ENCODE measurements around the gene USP30. TPM values are rescaled to one million over a fixed set of nuclear protein-coding genes. Genes with fewer than 3 reads are reported as not detected.

USP30 gene
- total RNA-seq, 1 donor from 2014 or later, result 13.6 TPM

DNA sequence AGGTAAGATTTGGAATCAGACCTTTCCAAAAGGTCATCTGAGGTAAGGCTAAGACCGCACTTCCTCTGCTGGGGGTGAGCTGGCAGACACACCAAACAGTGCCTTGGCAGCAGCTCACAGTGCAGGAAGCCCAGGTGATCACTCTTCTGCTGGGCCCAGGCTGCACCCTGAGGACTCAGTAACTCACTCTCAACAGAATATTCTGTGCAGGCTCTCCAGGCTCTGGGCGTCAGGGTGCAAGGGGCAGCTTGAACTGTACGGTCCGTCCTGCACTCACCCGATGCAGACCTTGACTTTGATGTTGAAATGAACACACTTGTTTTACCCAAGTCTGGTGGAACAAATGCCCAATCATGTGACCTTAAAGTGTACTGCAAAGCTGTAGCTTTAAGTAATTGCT, 34.9 kb downstream of the USP30 start:
- peaks cover 29% of the 10 kb centered on the region for H3K36me3 Mint-ChIP-seq (ENCODE audit: low read depth, unreplicated experiment)
- H3K4me3 Mint-ChIP-seq (ENCODE audit: unreplicated experiment), result no peak overlapping the region
- TF ChIP-seq, protein P1, sequence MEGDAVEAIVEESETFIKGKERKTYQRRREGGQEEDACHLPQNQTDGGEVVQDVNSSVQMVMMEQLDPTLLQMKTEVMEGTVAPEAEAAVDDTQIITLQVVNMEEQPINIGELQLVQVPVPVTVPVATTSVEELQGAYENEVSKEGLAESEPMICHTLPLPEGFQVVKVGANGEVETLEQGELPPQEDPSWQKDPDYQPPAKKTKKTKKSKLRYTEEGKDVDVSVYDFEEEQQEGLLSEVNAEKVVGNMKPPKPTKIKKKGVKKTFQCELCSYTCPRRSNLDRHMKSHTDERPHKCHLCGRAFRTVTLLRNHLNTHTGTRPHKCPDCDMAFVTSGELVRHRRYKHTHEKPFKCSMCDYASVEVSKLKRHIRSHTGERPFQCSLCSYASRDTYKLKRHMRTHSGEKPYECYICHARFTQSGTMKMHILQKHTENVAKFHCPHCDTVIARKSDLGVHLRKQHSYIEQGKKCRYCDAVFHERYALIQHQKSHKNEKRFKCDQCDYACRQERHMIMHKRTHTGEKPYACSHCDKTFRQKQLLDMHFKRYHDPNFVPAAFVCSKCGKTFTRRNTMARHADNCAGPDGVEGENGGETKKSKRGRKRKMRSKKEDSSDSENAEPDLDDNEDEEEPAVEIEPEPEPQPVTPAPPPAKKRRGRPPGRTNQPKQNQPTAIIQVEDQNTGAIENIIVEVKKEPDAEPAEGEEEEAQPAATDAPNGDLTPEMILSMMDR (IDR thresholded peaks at IDR 0.05; ENCODE audit: unreplicated experiment), result no peak
- H3K9me3 Mint-ChIP-seq (ENCODE audit: unreplicated experiment), result no peaks in the 10 kb centered on the region
- H3K27me3 Mint-ChIP-seq (ENCODE audit: unreplicated experiment), result no peaks in the 10 kb centered on the region
- peaks cover 6% of the 10 kb centered on the region for H3K4me1 Mint-ChIP-seq (ENCODE audit: unreplicated experiment)
- no peak overlapping the region for H3K27ac Mint-ChIP-seq (ENCODE audit: unreplicated experiment)
- DNase-seq (ENCODE audit: low spot score), result no peak

DNA sequence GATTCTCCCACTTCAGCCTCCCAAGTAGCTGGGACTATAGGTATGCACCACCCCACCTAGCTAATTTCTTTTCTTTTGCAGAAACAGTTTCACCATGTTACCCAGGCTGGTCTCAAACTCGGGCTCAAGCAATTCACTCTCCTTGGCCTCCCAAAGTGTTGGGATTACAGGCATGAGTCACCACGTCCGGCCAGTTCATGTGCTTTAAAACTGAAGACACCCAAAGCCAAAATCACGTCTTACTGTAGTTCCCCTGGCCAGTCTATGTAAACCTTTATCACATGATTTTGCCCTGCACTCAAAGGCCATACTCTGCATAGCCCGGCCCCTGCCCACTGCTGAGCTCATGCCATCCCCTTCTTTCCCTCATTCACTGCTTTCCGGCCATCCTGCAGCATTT, 36.4 kb downstream of the USP30 start:
- no peaks in the 10 kb centered on the region for H3K9me3 Mint-ChIP-seq (ENCODE audit: unreplicated experiment)
- H3K36me3 Mint-ChIP-seq (ENCODE audit: low read depth, unreplicated experiment), result peaks cover 21% of the 10 kb centered on the region
- no peak overlapping the region for H3K27ac Mint-ChIP-seq (ENCODE audit: unreplicated experiment)
- no peak overlapping the region for H3K4me3 Mint-ChIP-seq (ENCODE audit: unreplicated experiment)
- peaks cover 10% of the 10 kb centered on the region for H3K4me1 Mint-ChIP-seq (ENCODE audit: unreplicated experiment)
- H3K27me3 Mint-ChIP-seq (ENCODE audit: unreplicated experiment), result peaks cover under 1% of the 10 kb centered on the region
- TF ChIP-seq, protein P1 (IDR thresholded peaks at IDR 0.05; ENCODE audit: unreplicated experiment), result no peak
- DNase-seq (ENCODE audit: low spot score), result no peak

DNA sequence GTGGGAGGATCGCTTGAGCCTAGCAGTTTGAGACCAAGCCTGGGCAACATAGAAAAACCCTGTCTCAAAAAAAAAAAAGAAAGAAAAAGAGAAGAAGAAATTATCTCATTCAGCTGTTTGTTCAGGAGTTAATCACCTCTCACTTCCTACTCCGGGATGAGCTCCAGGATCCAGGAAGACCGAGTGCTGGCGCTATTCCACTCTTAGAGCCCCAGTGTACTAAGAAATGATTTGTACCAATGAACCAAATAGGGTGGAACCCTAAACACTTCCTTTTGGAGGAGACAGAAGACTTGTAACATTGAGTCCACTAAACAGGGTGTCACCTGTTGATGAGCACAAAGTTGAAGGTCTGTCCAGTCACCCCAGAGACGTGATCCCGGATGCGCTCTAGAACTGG, 37.3 kb downstream of the USP30 start:
- no peaks in the 10 kb centered on the region for H3K9me3 Mint-ChIP-seq (ENCODE audit: unreplicated experiment)
- DNase-seq (ENCODE audit: low spot score), result no peak

DNA sequence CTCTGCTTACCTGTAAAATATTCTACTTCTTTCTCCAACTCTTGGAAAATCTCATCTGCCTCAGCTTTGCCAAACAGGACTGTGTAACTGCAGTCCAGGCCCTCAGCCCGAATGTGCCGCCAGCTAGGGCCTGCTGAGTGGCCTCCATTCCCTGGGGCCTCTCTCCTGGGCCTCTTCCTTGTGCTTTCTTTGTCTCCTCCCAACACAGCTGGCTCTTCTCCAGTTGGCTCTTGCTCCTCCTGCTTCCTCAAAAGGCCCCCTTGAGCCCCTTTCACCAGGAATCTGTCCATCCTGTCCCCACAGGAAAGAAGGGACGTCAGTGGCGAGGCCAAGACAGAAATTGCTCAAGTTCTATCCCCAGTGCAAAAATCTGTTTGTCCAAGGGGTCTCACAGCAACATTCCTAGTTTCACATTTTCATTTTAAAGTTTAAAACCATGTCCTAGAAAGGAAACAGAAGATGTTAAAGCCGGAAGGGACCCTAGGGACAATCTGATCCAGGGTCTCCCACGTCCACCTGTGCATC, 40.2 kb downstream of the USP30 start:
- TF ChIP-seq, protein P1 (IDR thresholded peaks at IDR 0.05; ENCODE audit: unreplicated experiment), result no peak
- no peaks in the 10 kb centered on the region for H3K9me3 Mint-ChIP-seq (ENCODE audit: unreplicated experiment)
- H3K27ac Mint-ChIP-seq (ENCODE audit: unreplicated experiment), result peak overlapping the region; percentile 67
- peaks cover 1% of the 10 kb centered on the region for H3K27me3 Mint-ChIP-seq (ENCODE audit: unreplicated experiment)
- H3K36me3 Mint-ChIP-seq (ENCODE audit: low read depth, unreplicated experiment), result peaks cover 18% of the 10 kb centered on the region
- DNase-seq (ENCODE audit: low spot score), result no peak
- peak overlapping the region; percentile 77 for H3K4me3 Mint-ChIP-seq (ENCODE audit: unreplicated experiment)
- H3K4me1 Mint-ChIP-seq (ENCODE audit: unreplicated experiment), result peaks cover 13% of the 10 kb centered on the region

More for the DNA sequence above, 37.3 kb downstream of the USP30 start:
- H3K36me3 Mint-ChIP-seq (ENCODE audit: low read depth, unreplicated experiment), result peaks cover 21% of the 10 kb centered on the region
- H3K27me3 Mint-ChIP-seq (ENCODE audit: unreplicated experiment), result peaks cover 1% of the 10 kb centered on the region
- no peak overlapping the region for H3K4me3 Mint-ChIP-seq (ENCODE audit: unreplicated experiment)
- peaks cover 13% of the 10 kb centered on the region for H3K4me1 Mint-ChIP-seq (ENCODE audit: unreplicated experiment)
- TF ChIP-seq, protein P1 (IDR thresholded peaks at IDR 0.05; ENCODE audit: unreplicated experiment), result no peak
- no peak overlapping the region for H3K27ac Mint-ChIP-seq (ENCODE audit: unreplicated experiment)

DNA sequence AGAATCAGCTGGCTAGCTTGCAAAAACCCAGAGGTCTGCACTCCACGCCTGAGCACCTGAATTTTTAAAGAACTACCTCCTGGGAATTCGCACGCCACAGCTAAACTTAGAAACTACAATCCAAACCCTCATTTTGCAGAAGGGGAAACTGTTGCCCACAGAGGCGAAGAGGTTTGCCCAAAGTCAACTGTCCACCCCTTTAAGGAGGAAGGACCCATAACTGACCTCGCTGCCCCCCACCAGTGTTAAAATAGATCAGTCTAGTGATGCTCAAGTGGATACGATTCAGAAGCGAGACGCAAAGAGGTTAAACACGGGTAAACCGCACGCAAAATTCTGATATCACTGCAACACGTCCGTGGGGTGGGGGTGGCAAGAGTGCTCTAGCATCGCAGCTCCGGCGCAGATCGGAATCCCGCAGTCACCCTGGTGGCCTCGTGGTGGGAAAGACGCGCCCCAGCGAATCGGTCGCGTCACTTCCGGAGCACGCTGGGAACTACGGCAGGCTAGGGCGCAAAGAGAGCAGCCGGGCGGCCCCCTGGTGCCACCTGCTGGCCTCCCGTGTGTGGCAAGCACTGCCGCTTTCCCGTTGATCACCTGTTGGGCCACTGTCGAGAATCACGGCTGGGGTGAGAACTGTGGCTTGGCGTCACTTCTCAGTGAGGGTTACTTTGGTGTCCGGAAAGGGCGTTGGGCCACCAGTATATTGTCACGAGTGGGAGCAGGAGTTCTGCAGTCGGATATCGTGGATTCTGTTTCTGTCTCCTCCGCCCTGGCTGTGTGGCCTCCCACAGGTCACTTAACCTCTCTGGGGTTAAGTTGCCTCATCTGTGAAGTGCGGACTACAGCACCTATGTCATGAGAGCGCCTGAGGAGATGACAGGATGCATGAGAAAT, 40.9 kb downstream of the USP30 start, which contains the start of gene ALKBH2:
Gene ALKBH2 (minus strand): TSS at position 451 of the 897 bp plus-strand sequence. CDS start 686 bp downstream, outside the sequence.
- H3K27ac Mint-ChIP-seq (ENCODE audit: unreplicated experiment), result peak within 1 kb of the TSS; percentile 67
- DNase-seq (ENCODE audit: low spot score), result peak; percentile 93
- peaks cover 1% of the 10 kb centered on the region for H3K27me3 Mint-ChIP-seq (ENCODE audit: unreplicated experiment)
- H3K4me3 Mint-ChIP-seq (ENCODE audit: unreplicated experiment), result peak within 1 kb of the TSS; percentile 77
- TF ChIP-seq, protein P1 (IDR thresholded peaks at IDR 0.05; ENCODE audit: unreplicated experiment), result peak; percentile 85
- H3K36me3 Mint-ChIP-seq (ENCODE audit: low read depth, unreplicated experiment), result peaks cover 18% of the 10 kb centered on the region
- no peaks in the 10 kb centered on the region for H3K9me3 Mint-ChIP-seq (ENCODE audit: unreplicated experiment)
- H3K4me1 Mint-ChIP-seq (ENCODE audit: unreplicated experiment), result peaks cover 13% of the 10 kb centered on the region
